ENCODE data around the gene GALNS. TPM values are rescaled to one million over a fixed set of nuclear protein-coding genes. Genes with fewer than 3 reads are reported as not detected.
"Not testable (repeated sequence)": the region's sequence is repeated elsewhere in the genome, so short reads cannot be mapped to it uniquely, and the experiment has no call there.

The GALNS gene
- 12.5 and 12.6 TPM in 2 replicates for polyA plus RNA-seq (2014; cell fraction: cytosol; rRNA removed)
- polyA plus RNA-seq (2014; cell fraction: nucleus; rRNA removed): 24.2 and 25.6 TPM in 2 replicates

- DNase-seq (ENCODE audit: low spot score): peak; percentile 95
These were observed at the start of gene GALNS, which contains the start of gene TRAPPC2L for GRCh38 chr16:88856828-88857727. TSS of gene GALNS (minus strand) at chr16:88856947. CDS start at chr16:88856877, 70 bp downstream. TSS of gene TRAPPC2L (plus strand) at chr16:88857127. CDS start at chr16:88857151, 24 bp downstream.

- DNase-seq (ENCODE audit: low spot score): no peak
These were observed 49.3 kb upstream of the GALNS start for GRCh38 chr16:88906020-88906419.

GRCh38 chr16:88905563-88905962 lies 48.8 kb upstream of the GALNS start:
- no peak for DNase-seq (ENCODE audit: low spot score)

- DNase-seq (ENCODE audit: low spot score): no peak
These were observed 48.1 kb upstream of the GALNS start for GRCh38 chr16:88904676-88905365.

- DNase-seq (ENCODE audit: low spot score): no peak
These were observed 46.5 kb upstream of the GALNS start for GRCh38 chr16:88903267-88903666.

GRCh38 chr16:88902744-88903143 lies 46.0 kb upstream of the GALNS start:
- DNase-seq (ENCODE audit: low spot score): no peak

- DNase-seq (ENCODE audit: low spot score): no peak
These were observed 45.1 kb upstream of the GALNS start for GRCh38 chr16:88901718-88902337.

GRCh38 chr16:88900662-88901052 lies 43.9 kb upstream of the GALNS start:
- DNase-seq (ENCODE audit: low spot score): no peak

GRCh38 chr16:88899901-88900661 lies 43.3 kb upstream of the GALNS start:
- no peak for DNase-seq (ENCODE audit: low spot score)

GRCh38 chr16:88897696-88898425 lies 41.1 kb upstream of the GALNS start:
- DNase-seq (ENCODE audit: low spot score): no peak

GRCh38 chr16:88896238-88897070 lies 39.7 kb upstream of the GALNS start:
- no peak for DNase-seq (ENCODE audit: low spot score)

- DNase-seq (ENCODE audit: low spot score): no peak
These were observed 38.6 kb upstream of the GALNS start for GRCh38 chr16:88895335-88895734.

- DNase-seq (ENCODE audit: low spot score): no peak
These were observed 38.0 kb upstream of the GALNS start for GRCh38 chr16:88894681-88895300.

- DNase-seq (ENCODE audit: low spot score): not testable (repeated sequence)
These were observed 37.5 kb upstream of the GALNS start for GRCh38 chr16:88894266-88894665.

- DNase-seq (ENCODE audit: low spot score): no peak
These were observed 36.6 kb upstream of the GALNS start for GRCh38 chr16:88893127-88893968.

- DNase-seq (ENCODE audit: low spot score): no peak
These were observed 35.3 kb upstream of the GALNS start for GRCh38 chr16:88892065-88892464.

- DNase-seq (ENCODE audit: low spot score): no peak
These were observed 34.3 kb upstream of the GALNS start for GRCh38 chr16:88891083-88891482.

GRCh38 chr16:88889702-88890352 lies 33.1 kb upstream of the GALNS start:
- not testable (repeated sequence) for DNase-seq (ENCODE audit: low spot score)
